Tibial nerve (tissue), 4 donors: ENCODE measurements around the gene CORO2B. TPM values are rescaled to one million over a fixed set of nuclear protein-coding genes. Genes with fewer than 3 reads are reported as not detected.
A peak's percentile ranks its signal among the peaks of the same experiment; 100 is the strongest.

Experiments
- DNase-seq, 2 donors: peaks; one replicate each; pipeline ENCODE4 v3.0.0-alpha.2; 2019; ENCODE audit warnings: low spot score in 2 of 2
- H3K27ac ChIP-seq, 4 donors: fragments of 200-600 bp; sonication (generic) in 3 of 4; one replicate each; pipeline ENCODE4 v1.5.1; 2017 to 2019; ENCODE audit warnings: mild to moderate bottlenecking in 1 of 4
- H3K27me3 ChIP-seq, 2 donors: fragments of 200-600 bp; sonication (generic) in 1 of 2; one replicate each; pipeline versions ENCODE4 v1.5.1 to v1.6.0; 2017 to 2019
- H3K36me3 ChIP-seq, 3 donors: fragments of 200-600 bp; sonication (generic); one replicate each; pipeline ENCODE4 v1.5.1; 2018 to 2019
- H3K4me1 ChIP-seq, 4 donors: fragments of 200-600 bp; sonication (generic) in 3 of 4; one replicate each; pipeline ENCODE4 v1.5.1; 2017 to 2019
- H3K4me3 ChIP-seq, 4 donors: fragments of 200-600 bp; sonication (generic) in 3 of 4; one replicate each; pipeline ENCODE4 v1.5.1; 2017 to 2019; ENCODE audit warnings: mild to moderate bottlenecking in 1 of 4, moderate library complexity in 1 of 4
- H3K9me3 ChIP-seq, 4 donors: fragments of 200-600 bp; sonication (generic) in 3 of 4; one replicate each; pipeline ENCODE4 v1.5.1; 2017 to 2019
- CTCF ChIP-seq, 5 experiments: fragments of 200-600 bp in 3 of 5; fragments of 450-650 bp in 2 of 5; sonication (generic) in 3 of 5; IDR thresholded peaks; one replicate each; pipeline ENCODE4 v1.5.1; 2016 to 2019; ENCODE audit warnings: antibody characterized with exemption in 5 of 5, mild to moderate bottlenecking in 3 of 5, moderate library complexity in 2 of 5
- EP300 ChIP-seq, 2 donors: sonication (generic); formaldehyde crosslinking; IDR thresholded peaks; one replicate each; pipeline ENCODE4 v1.6.1; 2017; ENCODE audit warnings: antibody characterized with exemption in 2 of 2, mild to moderate bottlenecking in 1 of 2
- POLR2A ChIP-seq, 2 donors: fragments of 450-650 bp; IDR thresholded peaks; one replicate each; pipeline ENCODE4 v1.6.1; 2017; ENCODE audit warnings: antibody characterized with exemption in 2 of 2, mild to moderate bottlenecking in 2 of 2, moderate library complexity in 2 of 2
- WGBS, 2 donors: methylation state at CpG; one replicate each; pipeline ENCODE4 v1.1.5; 2018; 5-methylcytosine and 5-hydroxymethylcytosine counted together
- total RNA-seq, 4 donors: library from RNA; depleted of rRNA; stranded (reverse); fragments of >200 nt; gene quantifications; one replicate each; pipeline ENCODE4 v1.1.0, GENCODE V29; 2016

The CORO2B gene
- total RNA-seq, 4 donors from 2014 or later = 6.3 to 12.6 (median 9.6) TPM

- peaks cover 0 to 13% of the 10 kb centered on the region in 2 donors for H3K27me3 ChIP-seq
- 66 to 78% methylated on average over 6 of the region's 6 CpGs for WGBS, 2 donors
- DNase-seq = no peak
Observed at GRCh38 chr15:68572921-68573320, 5.9 kb upstream of the CORO2B start.

GRCh38 chr15:68574046-68574445, 4.7 kb upstream of the CORO2B start:
- TF ChIP-seq POLR2A (IDR thresholded peaks at IDR 0.05) (no peak), CTCF (IDR thresholded peaks at IDR 0.05) (no peak), EP300 (IDR thresholded peaks at IDR 0.05) (no peak)
- WGBS, 2 donors = 66 to 68% methylated on average over 4 of the region's 4 CpGs
- H3K4me3 ChIP-seq = no peak overlapping the region
- no peak for DNase-seq
- no peaks in the 10 kb centered on the region for H3K36me3 ChIP-seq
- peaks cover 0 to 15% of the 10 kb centered on the region in 2 donors for H3K27me3 ChIP-seq
- no peak overlapping the region for H3K27ac ChIP-seq
- H3K9me3 ChIP-seq = no peaks in the 10 kb centered on the region
- H3K4me1 ChIP-seq = peaks cover 0 to 16% (median 5%) of the 10 kb centered on the region in 4 donors

More at GRCh38 chr15:68572921-68573320, 5.9 kb upstream of the CORO2B start:
- H3K36me3 ChIP-seq = no peaks in the 10 kb centered on the region
- no peak overlapping the region for H3K4me3 ChIP-seq
- H3K27ac ChIP-seq = no peak overlapping the region
- peaks cover 0 to 7% (median 3%) of the 10 kb centered on the region in 4 donors for H3K4me1 ChIP-seq
- no peaks in the 10 kb centered on the region for H3K9me3 ChIP-seq
- TF ChIP-seq POLR2A (IDR thresholded peaks at IDR 0.05) (no peak), EP300 (IDR thresholded peaks at IDR 0.05) (no peak), CTCF (IDR thresholded peaks at IDR 0.05) (no peak)

- no peak for DNase-seq
- Histone ChIP-seq H3K27ac (no peak overlapping the region), H3K9me3 (no peaks in the 10 kb centered on the region), H3K4me1 (peaks cover 0 to 22% (median 6%) of the 10 kb centered on the region in 4 donors), H3K4me3 (no peak overlapping the region), H3K36me3 (no peaks in the 10 kb centered on the region), H3K27me3 (peaks cover 0 to 15% of the 10 kb centered on the region in 2 donors)
- WGBS, 2 donors = 87% methylated on average over 6 of the region's 6 CpGs
- TF ChIP-seq EP300 (IDR thresholded peaks at IDR 0.05) = no peak
- TF ChIP-seq POLR2A (IDR thresholded peaks at IDR 0.05) = no peak
- no peak for TF ChIP-seq CTCF (IDR thresholded peaks at IDR 0.05)
Observed at GRCh38 chr15:68574629-68575028, 4.2 kb upstream of the CORO2B start.

GRCh38 chr15:68576235-68576892, 2.4 kb upstream of the CORO2B start:
- DNase-seq = no peak
- Histone ChIP-seq H3K9me3 (no peaks in the 10 kb centered on the region), H3K36me3 (no peaks in the 10 kb centered on the region), H3K27ac (no peak overlapping the region), H3K4me1 (peaks cover 0 to 34% (median 6%) of the 10 kb centered on the region in 4 donors), H3K4me3 (no peak overlapping the region), H3K27me3 (peaks cover 0 to 15% of the 10 kb centered on the region in 2 donors)
- no peak for TF ChIP-seq EP300 (IDR thresholded peaks at IDR 0.05)
- no peak for TF ChIP-seq CTCF (IDR thresholded peaks at IDR 0.05)
- TF ChIP-seq POLR2A (IDR thresholded peaks at IDR 0.05) = no peak
- 76 to 84% methylated on average over 5 of the region's 5 CpGs for WGBS, 2 donors

- DNase-seq = peak; percentile 53 to 68
- H3K4me3 ChIP-seq = peak overlapping the region; percentile 44 to 83 (median 56)
- 0 to 1% methylated on average over 39 to 71 of the region's 79 CpGs for WGBS, 2 donors
- peak overlapping the region; percentile 79 to 92 (median 88) for H3K27ac ChIP-seq
- no peaks in the 10 kb centered on the region for H3K9me3 ChIP-seq
- TF ChIP-seq EP300 (IDR thresholded peaks at IDR 0.05) = peak in 1 of 2 donors; percentile 36
- TF ChIP-seq POLR2A (IDR thresholded peaks at IDR 0.05) = peak in 1 of 2 donors; percentile 14
- TF ChIP-seq CTCF (IDR thresholded peaks at IDR 0.05) = peak; percentile 44 to 93 (median 67)
- H3K36me3 ChIP-seq = no peaks in the 10 kb centered on the region
- peaks cover 0 to 15% of the 10 kb centered on the region in 2 donors for H3K27me3 ChIP-seq
- H3K4me1 ChIP-seq = peaks cover 0 to 48% (median 6%) of the 10 kb centered on the region in 4 donors
Observed at GRCh38 chr15:68578175-68578979, 416 bp upstream of the CORO2B start.
